ENCODE measurements around the gene TMEM270. TPM values are rescaled to one million over a fixed set of nuclear protein-coding genes. Genes with fewer than 3 reads are reported as not detected.

Gene TMEM270
- polyA plus RNA-seq, 4 donors, result not detected

DNA sequence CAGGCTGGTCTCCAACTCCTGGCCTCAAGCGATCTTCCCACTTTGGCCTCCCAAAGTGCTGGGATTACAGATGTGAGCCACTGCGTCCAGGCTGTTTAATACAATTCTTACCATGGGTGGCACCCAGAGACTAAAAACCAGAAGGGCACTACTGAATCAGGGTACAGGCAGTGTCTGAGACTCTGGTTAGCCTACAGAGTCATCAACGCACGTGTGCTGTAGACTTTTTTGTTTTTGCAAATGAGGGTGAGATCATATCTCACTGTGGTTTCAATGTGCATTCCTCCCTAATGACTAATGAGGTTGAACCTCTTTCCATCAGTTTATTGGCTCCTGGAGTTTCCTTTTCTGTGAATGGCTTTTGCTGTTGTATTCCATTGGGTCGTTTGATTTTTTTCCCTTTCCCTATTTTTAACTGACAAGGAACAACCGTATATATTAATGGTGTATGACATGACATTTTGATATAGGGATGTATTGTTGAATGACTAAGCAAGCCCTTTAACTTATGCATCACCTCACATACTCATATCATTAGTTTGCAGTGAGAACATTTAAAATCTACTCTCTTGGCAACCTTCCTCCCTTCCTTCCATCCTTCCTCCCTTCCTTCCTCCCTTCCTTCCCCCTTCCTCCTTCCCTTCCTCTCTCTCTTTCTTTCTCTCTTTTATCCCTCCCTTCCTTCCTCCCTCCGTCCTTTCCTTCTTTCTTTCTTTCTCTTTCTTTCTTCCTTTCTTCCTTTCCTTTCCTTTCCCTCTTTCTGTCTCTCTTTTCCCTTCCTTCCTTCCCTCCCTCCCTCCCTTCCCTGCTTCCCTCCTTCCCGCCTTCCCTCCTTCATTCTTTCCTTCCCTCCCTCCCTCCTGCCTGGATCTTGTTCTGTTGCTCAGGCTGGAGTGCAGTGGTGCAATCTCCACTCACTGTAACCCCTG is 9.3 kb upstream of the TMEM270 start:
- no peak for DNase-seq (ENCODE audit: low read depth in 4 of 4, low spot score in 2 of 4)

DNA sequence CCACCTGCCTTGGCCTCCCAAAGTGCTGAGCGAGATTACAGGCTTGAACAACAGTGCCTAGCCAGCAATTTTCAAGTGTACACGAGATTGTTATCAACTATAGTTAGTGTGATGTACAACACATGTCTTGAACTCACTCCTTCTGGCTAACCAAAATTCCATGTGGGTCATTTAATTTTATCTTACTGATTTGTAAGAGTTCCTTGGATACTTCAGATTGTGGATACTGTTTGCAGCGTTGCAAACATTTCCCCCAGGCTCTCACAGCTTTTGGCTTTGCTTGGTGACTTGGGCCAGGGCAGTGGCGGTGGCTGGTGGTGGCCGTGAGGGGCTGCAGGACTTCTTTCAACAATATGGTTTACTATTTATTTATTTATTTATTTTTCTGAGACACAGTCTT is 8.5 kb upstream of the TMEM270 start:
- DNase-seq (ENCODE audit: low read depth in 4 of 4, low spot score in 2 of 4), result no peak

GRCh38 chr7:73856941-73857340 is 4.0 kb upstream of the TMEM270 start:
- no peak for DNase-seq (ENCODE audit: low read depth in 4 of 4, low spot score in 2 of 4)

DNA sequence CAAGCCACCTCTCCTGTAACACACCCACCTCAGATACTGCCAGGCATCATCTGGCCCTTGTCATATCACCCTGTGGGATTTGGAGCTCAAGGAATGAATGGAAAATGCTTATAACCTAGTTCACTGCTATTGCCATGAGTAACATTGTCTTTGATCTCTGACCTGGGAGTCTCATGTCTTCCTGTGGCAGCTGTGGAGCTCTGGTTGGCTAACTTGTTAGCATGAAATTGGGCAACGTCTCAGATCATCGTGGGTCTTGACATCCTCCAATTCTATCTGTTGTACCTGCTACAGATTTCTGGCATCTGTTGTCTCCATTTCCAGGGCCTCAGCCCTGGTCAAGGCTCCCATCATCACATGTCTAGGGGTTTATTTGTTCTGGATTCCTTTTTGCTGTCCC is 2.2 kb upstream of the TMEM270 start:
- DNase-seq (ENCODE audit: low read depth in 4 of 4, low spot score in 2 of 4), result no peak

DNA sequence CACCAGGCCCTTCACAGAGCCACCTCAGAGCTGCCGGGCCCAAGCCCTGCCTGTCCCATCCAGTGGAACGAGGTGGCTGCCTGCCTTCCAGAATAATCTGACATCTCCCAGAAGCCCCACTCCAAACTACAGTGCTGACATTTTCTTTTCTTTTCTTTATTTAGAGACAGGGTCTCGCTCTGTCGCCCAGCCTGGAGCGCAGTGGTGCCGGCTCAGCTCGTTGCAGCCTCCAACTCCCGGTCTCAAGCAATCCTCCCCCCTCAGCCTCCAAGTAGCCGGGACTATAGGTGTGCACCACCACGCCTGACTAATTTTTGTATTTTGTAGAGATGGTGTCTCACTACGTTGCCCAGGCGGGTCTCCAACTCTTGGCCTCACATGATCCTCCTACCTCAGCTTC is 346 bp downstream of the TMEM270 start:
- DNase-seq (ENCODE audit: low read depth in 4 of 4, low spot score in 2 of 4), result no peak

DNA sequence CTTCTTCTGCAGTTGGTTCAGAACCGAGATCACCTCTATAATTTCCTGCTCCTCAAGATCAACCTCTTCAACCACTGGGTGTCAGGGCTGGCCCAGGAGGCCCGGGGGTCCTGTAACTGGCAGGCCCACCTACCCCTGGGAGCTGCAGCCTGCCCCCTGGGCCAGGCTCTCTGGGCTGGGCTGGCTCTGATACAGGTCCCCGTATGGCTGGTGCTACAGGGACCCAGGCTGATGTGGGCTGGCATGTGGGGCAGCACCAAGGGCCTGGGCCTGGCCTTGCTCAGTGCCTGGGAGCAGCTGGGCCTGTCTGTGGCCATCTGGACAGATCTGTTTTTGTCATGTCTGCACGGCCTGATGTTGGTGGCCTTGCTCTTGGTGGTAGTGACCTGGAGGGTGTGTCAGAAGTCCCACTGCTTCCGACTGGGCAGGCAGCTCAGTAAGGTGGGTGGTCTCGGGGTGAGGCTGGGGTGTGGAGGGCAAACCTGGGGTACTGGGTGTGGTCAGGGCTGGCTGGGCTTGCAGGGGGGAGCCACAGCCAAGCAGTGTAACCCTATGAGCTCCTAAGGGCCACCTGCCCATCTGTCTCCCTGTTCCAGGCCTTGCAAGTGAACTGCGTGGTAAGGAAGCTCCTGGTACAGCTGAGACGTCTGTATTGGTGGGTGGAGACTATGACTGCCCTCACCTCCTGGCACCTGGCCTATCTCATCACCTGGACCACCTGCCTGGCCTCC is 4.2 kb downstream of the TMEM270 start:
- DNase-seq (ENCODE audit: low read depth in 4 of 4, low spot score in 2 of 4), result no peak

DNA sequence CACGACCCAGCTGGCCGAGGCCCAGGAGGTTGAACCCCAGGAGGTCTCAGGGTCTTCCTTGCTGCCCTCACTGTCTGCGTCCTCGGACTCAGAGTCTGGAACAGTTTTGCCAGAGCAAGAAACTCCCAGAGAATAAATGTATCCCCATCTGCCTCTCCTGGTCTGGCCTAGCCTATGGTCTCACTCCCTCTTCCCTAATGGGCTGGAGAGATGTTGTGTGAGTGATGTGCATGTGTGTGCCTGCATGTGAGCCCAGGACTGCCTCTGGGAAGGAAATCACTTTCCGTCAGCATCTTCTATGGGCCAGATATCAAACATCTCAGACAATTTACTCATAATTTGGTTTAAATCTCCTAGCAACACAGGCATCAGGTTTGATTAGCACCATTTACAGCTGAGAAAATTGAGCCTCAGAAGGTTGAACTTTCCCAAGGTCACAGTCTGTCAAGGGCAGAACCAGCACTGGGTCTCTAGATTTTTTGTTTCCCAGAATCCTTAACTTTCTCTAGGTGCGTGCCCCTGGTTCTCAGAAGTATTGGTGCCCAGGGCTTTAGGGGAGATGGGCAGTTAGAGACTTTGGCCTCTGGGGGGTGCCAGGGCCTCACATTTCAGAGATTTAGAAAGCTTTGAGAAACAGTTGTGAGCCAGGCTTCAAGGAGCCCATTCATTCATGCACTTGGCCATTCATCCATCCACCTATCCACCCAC is 4.9 kb downstream of the TMEM270 start:
- no peak for DNase-seq (ENCODE audit: low read depth in 4 of 4, low spot score in 2 of 4)

DNA sequence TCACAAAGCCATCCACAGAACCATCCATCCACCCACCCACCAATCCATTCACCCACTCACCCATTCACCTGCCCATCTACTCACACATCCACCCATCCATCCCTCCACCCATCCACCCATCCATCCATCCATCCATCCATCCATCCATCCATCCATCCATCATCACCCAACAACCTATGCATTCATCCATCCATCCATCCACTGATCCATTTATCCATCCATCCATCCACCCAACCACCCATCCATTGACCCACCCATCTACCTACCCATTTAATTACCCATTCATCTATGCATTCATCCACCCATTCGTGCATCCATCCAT is 5.4 kb downstream of the TMEM270 start:
- no peak for DNase-seq (ENCODE audit: low read depth in 4 of 4, low spot score in 2 of 4)

DNA sequence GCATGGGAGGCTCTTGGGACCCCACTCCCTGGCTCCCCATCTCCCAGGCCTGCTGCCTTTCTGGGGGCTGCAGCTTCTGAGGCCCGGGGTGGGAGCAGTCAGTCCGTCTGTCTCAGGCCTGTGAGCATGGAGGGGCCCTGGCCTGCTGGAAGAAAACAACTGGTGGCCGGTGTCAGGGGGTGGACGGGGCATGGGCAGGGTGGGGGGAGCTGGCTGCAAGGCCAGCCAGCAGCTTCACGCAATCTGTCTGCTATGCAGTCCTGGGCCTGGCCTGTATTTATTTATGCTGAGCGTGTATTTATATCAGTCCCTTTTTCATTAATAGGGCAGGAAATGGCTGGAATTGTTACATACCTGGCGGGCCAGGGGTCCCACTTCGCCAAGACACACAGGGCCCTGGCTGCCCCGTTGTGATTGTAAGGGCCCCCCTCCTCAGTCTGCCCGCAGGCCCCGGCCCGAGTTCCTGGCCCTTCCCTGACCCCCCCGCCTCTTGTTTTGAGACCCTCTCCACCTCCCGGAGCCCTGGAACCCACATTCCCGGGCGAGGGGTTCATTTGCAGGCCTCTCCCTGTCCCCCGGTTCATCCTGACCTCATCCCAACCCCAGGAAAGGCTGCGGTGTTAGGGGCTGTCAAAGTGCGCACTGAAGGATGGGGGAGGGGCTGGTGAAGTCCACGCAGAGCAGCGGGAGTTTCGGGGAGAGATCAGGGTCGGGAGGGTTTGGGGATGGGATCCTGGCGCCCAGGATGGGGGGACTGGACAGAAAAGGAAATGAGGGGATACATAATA is 8.2 kb downstream of the TMEM270 start:
- no peak for DNase-seq (ENCODE audit: low read depth in 4 of 4, low spot score in 2 of 4)

GRCh38 chr7:73870041-73870492 is 9.1 kb downstream of the TMEM270 start:
- no peak for DNase-seq (ENCODE audit: low read depth in 4 of 4, low spot score in 2 of 4)

DNA sequence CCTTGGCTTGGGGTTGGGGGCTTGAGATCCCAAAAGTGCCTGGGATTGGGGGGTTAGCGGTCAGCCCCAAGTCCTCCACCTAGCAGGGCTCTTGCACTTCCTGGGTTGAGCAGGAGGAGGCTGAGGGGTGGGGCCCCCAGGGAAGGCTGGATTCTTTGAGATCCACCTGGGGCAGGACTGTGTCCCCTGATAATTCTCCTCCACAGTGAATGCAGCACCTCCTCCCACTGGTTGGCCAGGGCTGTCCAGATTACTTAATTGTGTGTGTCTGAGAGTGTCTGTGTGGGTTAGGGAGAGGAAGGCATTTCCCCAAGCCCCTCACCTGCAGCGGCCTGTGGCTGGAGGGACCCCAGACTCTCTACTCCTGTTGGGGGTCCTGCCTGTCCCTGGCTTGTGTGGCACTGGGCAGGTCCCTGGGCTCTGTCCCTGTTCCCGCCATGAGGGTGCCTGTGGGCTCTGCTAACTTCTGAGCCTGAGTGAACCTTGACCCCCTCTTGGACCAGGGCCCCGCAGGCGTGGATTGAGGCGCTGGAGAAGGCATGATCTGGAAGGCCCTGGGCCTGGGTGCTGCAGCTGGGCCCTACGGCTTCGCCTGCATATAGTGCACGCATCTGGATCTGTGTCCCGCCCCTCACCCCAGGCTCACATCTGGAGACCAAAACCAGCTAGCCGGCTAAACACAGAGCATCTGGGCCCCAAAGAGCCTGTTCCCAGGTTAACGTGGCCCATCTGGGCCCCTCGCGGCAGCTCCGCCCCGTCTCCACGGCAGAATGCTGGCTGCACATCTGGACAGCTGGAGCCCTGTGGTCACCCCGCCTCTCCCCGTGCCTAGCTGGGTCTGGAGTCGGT is 10.4 kb downstream of the TMEM270 start:
- no peak for DNase-seq (ENCODE audit: low read depth in 4 of 4, low spot score in 2 of 4)

DNA sequence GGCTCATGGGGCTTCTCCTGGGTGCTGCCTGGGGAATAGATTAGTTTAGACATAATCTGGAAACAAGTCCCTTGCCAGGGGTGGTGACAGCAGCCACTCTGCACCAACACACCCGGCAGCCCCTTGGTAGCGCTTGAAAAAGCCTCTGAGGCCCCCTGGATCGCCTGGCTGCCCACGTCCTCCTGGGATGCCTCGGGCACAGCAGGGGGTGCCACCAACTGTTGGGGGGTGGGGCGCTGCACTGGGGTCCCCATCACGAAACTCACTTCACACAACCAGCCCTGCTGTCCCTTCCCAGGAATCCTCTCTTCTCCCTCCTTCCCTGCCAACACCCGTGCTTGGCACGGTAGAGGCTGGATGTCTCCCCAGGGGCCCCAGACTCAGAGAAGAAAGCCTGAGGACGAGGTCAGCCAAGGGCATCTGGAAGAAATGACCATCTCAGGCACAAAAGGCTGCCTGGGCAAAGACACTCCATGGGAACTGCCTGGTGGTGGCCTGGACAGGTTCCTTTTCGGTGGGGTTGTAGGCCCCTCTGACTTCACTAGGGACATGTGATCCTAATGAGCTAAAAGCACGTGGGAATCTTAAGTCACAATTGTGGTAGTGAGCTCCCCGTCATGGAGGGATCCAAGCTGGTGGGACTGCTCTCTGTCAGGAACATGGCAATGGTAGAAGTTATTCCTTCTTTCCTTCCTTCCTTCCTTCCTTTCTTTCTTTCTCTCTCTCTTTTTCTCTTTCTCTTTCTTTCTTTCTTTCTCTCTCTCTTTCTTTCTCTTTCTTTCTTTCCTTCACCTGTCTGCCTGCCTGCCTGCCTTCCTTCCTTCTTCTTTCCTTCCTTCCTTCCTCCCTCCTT is 11.3 kb downstream of the TMEM270 start:
- no peak for DNase-seq (ENCODE audit: low read depth in 4 of 4, low spot score in 2 of 4)

DNA sequence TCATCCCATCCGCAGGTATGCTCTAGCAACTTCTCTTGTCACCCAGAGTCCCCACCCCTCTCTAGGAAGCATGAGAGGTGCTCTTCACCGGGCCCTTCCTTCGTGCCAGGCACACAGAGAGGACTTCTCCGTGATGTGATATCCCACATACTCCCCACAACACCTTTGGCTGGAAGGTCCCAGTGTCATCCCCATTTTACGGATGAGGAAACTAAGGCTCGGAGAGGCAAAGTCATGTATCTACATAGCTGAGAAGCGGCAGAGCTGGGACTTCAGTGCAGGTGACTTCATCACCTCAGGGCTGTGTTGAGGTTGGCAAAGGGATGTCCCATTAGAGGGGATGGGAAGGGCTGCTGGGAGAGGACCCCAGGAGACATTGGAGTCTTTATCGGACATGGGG is 15.4 kb downstream of the TMEM270 start:
- no peak for DNase-seq (ENCODE audit: low read depth in 4 of 4, low spot score in 2 of 4)

GRCh38 chr7:73876973-73877372 is 16.0 kb downstream of the TMEM270 start:
- no peak for DNase-seq (ENCODE audit: low read depth in 4 of 4, low spot score in 2 of 4)

DNA sequence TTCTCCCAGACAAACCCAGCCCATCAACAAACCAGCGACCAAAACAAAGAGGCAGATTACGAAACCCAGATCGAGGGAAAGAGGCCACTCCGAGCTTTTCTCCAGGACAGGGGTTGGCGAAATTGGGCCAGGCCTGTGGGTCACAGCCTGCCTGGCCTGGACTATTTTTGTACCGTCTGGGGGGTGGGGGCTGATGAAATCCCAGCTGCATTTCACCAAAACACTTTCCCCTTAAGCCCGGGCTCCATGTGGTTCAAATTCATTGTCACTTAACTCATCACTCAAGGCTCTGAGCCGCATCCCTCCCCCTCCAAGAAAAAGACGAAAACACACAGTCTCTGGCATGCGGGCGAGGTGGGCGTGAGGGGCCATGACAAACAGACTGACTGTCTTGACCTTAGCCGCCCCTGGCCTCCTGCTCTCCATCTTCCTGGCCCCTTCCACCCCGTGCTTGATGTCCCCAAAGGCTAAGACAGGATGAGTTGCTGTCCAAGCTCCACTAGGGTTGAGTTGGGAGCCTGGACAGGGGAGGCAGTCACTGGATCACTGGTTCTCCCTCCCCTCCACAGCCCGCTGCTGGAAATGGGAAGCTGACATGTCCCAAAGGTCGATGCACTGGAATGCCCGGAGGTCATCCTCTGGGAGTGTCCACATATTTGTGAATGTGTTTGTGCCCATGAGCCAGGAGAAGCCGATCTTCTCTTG is 19.2 kb downstream of the TMEM270 start:
- DNase-seq (ENCODE audit: low read depth in 4 of 4, low spot score in 2 of 4), result no peak

DNA sequence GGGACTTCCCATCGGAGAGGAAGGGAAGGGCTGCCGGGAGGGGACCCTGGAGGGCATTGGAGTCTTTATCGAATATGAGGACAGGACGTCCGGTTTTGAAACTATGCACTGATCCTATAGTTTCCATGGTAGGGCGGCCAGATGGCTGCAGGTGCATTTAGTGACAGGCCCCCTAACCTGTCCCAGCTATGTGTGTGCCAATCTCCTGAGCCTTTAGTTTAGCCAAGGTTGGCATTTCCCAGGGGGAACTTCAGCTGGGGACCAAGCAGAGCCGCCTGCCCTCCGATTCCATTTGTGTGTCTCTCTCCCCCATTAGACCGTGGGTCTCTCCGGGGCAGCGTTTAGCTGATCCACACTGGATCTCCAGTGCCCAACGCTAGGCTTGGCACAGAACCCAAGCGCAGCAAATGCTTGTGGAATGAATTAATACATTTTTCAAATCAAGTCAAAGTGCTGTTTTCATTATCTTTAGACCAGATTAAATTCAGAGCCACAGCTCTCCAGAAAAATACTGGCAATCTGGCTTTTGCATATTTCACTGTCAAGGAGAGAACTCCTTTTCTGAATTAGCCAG is 19.9 kb downstream of the TMEM270 start:
- DNase-seq (ENCODE audit: low read depth in 4 of 4, low spot score in 2 of 4), result no peak

DNA sequence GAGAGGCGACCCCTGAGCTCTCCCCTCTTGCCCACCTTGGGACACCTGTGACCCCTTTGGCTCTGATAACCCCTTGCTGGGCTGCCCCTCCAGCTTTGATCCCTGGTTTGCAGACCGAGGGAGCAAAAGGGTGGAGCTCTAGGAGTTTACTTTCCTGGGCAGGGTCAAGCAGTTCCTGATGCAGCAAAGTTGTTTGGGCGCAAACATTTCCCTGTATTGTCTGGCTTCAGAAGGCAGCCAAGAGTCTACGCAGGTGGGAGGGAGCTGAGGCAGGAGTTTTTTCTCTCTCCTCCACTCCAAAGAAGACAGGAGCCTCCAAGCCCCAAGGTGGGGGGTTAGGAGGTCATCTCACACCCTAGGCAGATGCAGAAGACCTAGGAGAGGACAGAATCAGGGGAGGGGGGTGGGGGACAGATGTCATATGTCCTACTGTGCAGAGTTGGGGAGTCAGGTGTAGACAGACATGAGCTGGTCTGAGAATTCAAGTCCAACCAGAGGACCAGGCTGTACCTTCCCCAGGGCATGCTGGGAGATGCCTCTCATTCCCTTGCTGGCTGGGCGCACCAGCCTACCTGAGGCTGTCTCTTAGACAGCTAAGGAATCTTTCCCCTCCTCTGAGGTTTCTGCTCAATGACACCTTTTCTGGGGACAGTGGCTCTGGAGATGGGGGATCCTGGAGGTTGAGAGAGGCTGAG is 20.5 kb downstream of the TMEM270 start:
- DNase-seq (ENCODE audit: low read depth in 4 of 4, low spot score in 2 of 4), result no peak
